ENCODE results near the gene USP37.

The USP37 gene, protein sequence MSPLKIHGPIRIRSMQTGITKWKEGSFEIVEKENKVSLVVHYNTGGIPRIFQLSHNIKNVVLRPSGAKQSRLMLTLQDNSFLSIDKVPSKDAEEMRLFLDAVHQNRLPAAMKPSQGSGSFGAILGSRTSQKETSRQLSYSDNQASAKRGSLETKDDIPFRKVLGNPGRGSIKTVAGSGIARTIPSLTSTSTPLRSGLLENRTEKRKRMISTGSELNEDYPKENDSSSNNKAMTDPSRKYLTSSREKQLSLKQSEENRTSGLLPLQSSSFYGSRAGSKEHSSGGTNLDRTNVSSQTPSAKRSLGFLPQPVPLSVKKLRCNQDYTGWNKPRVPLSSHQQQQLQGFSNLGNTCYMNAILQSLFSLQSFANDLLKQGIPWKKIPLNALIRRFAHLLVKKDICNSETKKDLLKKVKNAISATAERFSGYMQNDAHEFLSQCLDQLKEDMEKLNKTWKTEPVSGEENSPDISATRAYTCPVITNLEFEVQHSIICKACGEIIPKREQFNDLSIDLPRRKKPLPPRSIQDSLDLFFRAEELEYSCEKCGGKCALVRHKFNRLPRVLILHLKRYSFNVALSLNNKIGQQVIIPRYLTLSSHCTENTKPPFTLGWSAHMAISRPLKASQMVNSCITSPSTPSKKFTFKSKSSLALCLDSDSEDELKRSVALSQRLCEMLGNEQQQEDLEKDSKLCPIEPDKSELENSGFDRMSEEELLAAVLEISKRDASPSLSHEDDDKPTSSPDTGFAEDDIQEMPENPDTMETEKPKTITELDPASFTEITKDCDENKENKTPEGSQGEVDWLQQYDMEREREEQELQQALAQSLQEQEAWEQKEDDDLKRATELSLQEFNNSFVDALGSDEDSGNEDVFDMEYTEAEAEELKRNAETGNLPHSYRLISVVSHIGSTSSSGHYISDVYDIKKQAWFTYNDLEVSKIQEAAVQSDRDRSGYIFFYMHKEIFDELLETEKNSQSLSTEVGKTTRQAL

DNA sequence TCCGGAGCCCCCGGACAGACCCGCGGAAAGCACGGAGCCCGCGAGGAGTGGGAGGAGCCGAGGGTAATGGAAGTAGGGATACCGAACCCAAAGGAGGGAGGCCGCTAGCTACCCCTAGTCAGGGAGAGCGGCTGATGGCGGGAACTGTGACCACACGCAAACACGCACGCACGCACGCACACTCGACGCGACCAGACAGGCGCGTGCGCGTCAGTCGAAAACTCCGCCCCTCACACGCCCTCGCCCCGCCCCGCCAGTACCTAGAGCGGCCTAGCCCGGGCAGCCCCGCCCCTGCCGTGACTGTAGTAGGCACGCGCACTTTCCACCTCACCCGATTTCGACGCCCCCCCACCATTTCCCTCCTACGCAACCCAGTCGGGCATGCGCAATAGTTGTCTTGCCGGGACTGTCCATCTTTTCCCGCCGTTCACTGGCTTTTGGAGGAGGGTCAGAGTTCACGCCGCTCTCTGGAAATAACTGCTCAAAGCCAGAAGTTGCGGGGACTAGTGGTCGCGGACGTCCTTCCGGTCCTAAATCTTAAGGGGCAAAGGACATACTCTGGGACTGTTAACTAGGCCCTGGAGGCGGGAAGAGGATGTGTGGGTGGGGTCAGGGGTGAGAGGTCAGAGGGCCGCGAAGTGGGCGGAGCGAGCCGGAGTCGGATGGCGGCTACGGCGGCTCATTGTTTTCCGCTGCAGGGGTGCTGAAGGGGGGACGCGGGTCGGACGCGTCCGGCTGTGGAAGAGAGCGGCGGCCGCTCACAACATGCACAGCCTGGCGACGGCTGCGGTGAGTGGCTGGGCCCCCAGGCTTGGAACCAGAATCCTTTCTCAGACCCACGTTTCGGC, at the start of gene USP37, which contains the start of gene CNOT9:
TSS of gene USP37 (minus strand) at position 162 of the 848 bp plus-strand sequence. CDS start 9,698 bp downstream, outside the sequence.
TSS of gene CNOT9 (plus strand) at position 650 of the 848 bp plus-strand sequence. CDS start at position 766, 116 bp downstream.
- DNase-seq: peak; percentile 97

DNA sequence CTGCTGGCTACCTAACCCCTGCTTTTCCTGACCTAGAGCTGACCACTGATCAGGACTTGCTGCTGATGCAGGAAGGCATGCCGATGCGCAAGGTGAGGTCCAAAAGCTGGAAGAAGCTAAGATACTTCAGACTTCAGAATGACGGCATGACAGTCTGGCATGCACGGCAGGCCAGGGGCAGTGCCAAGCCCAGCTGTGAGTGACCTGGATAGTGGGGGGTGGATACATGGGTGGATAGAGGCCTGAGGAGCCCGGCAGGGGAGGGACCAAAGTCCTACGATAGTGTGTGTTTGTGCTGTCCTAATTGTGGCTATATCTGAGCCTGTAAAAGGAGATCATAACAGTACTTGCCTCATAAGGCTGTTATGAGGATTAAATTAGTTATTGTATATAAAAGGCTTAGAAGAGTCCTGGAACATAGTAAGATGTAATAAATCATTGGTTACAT, 47.7 kb upstream of the USP37 start:
- DNase-seq: no peak

GRCh38 chr2:218607436-218608115, 39.4 kb upstream of the USP37 start, which contains the start of gene PLCD4:
PLCD4 (plus strand) TSS chr2:218607899; CDS start chr2:218615740, 7,841 bp downstream.
- DNase-seq: no peak

- DNase-seq: no peak
Observed at GRCh38 chr2:218605432-218605831, 37.3 kb upstream of the USP37 start.

GRCh38 chr2:218585541-218585940, 17.4 kb upstream of the USP37 start:
- no peak for DNase-seq

- DNase-seq: no peak
Observed at GRCh38 chr2:218583983-218584850, 16.1 kb upstream of the USP37 start.

- no peak for DNase-seq
Observed at GRCh38 chr2:218582076-218582475, 13.9 kb upstream of the USP37 start.

DNA sequence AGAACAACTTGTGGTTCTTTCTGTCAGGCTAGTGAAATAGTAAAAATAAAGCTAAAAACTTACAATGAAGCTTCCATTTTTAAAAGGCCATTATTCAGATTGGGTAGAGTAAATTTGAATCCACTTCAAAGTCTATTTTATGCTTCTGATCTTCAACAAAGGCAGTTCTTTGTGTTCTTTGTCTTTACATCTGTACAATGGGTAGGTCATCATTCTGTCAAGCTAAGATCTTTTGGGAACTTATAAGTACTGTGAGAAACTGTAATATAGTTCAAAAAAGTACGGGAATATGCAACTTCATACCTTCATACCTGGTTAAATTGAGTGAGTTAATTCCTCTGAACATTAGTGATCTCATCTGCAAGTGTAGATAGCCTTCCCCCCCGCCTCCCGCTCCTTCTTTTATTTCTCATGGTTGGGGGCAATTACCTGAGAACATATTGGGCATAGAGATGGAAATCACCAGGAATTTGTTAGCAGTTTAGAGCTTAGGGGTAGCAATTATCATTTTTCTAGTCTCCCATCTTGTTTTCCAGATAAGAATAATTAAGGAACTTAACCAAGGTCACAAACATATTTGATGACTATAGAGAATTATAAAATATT, 10.2 kb upstream of the USP37 start:
- no peak for DNase-seq

DNA sequence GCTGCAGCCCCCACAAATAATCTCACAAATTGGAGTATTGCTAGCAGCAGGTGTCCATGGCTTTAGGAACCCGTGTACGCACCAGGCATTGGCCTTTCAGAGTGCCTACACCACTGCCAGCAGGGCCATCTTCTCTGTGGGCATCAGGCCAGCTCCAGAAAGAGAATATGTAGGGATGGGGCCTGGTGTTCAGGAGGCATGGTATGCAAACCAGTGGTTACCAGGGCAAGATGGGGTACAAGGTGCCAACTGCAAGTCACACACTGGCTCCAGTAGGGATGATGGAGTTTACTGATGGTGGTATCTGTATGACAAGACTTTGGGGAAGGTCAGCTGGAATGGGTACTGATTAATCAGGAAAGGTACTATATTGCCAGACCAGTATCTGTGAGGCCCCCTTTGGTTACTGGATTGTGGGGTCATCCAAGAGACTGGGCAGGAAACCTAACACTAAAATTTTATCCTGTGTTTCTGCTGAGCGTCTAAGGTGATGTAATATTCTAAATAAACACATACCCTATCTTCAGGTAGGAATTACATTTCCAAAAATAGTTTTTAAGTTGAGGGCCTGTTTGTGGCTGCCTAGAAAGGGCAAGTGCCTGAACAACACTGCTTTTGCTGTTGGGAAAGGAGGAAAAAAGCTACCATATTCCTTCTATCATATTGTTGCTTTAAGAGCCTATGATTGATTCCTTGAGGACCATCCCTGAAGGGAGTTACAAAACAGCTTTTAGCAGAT, 9.5 kb upstream of the USP37 start:
- no peak for DNase-seq

DNA sequence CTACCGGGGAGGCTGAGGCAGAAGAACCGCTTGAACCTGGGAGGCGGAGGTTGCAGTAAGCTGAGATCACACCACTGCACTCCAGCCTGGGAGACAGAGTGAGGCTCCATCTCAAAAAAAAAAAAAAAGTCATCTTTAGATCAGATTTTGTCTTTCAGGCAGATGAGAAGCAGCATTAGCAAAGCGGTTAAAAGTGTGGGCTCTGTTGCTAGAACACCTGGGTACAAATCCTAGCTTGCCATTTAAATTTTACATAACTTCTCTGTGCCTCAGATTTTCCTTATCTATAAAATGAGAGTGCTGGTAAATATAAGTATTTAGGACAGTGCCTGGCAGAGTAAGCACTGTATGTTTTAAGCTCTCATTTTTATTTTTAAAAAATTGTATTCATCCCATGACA, 8.7 kb upstream of the USP37 start:
- no peak for DNase-seq

DNA sequence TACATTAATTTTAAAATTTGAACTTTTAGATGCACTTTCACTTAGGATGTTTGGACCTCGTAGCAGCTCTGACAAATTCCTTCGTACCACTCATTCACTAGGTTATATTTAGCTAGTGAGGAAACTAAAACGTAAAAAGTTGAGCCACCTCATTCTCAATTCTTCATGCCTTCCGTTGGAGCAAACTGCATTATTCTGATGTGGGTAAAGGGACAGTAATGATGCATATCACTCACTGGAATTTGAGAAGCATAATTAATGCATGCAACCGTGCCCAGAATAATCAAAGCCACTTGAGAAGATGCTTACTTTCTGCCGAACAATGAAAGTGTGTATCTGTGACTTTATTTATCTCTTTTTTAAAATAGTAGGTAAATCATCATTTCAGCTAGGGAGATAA, 2.7 kb upstream of the USP37 start:
- DNase-seq: no peak

DNA sequence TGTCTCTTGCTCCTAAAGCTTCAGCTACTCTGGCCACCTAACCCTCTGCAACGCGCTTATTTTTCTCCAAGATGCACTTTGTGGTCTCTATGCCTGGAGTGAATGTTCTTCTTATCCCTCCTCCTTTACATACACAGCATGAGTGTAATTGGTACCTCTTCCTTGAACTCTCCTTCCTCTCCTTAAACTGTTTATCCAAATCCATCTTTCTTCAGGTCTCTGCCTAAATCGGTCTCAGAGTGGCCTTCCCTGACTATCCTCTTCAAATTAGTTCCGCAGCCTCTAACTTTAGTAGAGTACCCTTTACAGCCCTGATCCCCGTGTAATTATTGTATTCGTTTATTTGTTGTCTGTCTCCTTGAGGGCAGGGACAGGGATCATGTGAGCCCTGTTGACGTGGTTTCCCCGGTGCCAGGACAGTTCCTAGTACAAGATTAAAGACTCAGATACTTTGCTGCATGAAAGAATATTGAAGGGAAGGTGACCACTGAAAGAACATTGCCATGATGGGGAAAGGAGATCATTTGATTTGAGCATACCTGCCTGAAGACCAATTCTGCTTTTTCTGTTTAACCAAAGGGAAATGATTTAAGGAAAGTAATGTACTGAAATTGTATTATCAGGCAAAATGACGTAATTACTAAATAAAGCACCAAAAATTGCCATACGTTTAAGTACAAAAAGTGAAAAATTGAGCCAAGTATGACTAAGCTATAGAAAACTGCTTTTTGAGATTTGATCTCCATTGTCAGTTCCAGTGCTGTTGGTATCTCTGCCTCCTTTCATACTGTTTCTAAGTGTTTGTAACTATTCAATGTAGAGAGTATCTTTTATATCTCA, 1.7 kb upstream of the USP37 start:
- DNase-seq: no peak

GRCh38 chr2:218569038-218569431, 884 bp upstream of the USP37 start:
- no peak for DNase-seq

DNA sequence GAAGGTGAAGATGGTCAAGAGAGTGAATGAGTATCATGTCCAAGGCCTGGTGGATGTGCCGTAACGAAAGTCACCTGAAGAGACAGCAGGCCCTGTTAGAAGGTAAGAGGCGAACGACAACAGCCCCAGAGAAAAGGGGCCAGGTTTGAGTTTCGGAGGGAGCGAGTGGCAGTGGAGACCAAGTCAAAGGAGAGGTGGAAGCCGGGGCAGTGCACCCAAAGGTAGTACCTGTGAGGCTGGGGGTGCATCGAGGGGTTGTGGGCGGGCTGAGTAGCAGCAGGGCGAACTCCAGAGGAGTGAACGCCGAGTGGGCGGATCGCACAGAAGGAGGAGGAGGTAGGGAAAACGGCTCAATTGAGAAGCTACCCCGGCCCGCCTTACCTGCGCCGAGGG, 358 bp downstream of the USP37 start:
- DNase-seq: peak; percentile 65

DNA sequence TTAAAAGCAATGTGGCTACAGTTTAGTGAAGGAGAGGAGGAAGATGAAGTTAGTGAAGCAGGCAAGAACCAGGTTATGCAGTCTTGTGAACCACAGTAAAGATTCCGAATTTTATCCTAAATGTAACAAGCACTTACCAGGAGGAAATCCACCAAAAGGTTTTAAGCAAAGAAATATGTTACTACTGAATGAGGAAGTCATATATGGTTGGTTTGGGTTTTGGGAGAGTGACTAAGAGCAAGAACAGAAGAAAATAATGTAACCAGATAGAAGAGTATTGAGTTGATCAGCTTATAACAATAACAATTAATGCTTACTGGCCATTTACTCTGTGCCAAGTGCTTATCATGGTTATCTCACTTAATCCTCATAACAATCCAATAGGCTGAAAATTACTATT, 1.9 kb downstream of the USP37 start:
- no peak for DNase-seq

DNA sequence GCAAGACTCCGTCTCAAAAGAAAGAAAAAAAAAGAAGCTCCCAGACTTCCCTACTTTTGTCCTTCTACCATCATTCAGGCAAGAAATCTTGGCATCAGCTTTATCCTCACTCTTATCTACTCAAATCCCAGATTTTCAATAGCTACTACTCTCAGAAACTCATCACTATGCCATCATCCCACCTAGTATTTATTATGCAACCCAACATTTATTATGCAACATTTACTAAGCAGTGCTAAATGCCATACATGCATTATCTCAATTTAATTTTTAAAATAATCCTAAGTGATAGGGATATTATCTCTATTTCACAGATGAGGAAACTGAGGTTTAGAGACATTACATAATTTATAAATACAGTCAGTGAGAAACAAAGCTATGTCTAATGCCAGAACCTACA, 4.1 kb downstream of the USP37 start:
- no peak for DNase-seq

DNA sequence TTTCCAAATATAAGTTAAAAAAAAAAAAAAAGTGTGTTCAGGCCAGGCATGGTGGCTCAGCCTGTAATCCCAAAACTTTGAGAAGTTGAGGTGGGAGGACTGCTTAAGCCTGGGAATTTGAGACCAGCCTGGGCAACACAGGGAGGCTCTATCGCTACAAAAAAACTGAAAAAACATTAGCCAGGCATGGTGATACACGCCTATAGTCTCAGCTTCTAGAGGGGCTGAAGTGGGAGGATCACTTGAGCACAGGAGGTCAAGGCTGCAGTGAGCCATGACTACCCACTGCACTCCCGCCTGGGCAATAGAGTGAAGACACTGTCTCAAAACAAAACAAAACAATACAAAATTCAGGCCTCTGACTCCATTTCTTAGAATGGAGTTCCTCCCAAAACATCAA, 9.2 kb downstream of the USP37 start:
- no peak for DNase-seq

GRCh38 chr2:218557941-218558340, 10.2 kb downstream of the USP37 start:
- no peak for DNase-seq

GRCh38 chr2:218555527-218555926, 12.6 kb downstream of the USP37 start:
- no peak for DNase-seq
